Panc1 (cell line): Measurements from ENCODE around the gene STARD10. TPM values are rescaled to one million over a fixed set of nuclear protein-coding genes. Genes with fewer than 3 reads are reported as not detected.

Experiments used
- ATAC-seq: fragments of 200-7000 bp; cut with Tn5 transposase; 2 replicates; pipeline ENCODE4 v1.9.1; 2020; ENCODE audit warnings: mild to moderate bottlenecking, moderate library complexity
- BruUV-seq: library from RNA; stranded (reverse); fragments of 400-500 nt; replicated peaks from 2 replicates; lab custom pipeline; 2021; lab: Mats Ljungman, UMichigan
- CTCF ChIA-PET: fragments of 300-600 bp; sonication (Branson Sonifier 250); formaldehyde crosslinking; loops from one replicate; lab custom pipeline; 2022; ENCODE audit warnings: antibody characterized with exemption; lab: Charles Lee
- POLR2A ChIA-PET: fragments of 300-600 bp; sonication (Branson Sonifier 250); formaldehyde crosslinking; loops from one replicate; lab custom pipeline; 2022; ENCODE audit warnings: antibody characterized with exemption; lab: Charles Lee
- DNase-seq: peaks from one replicate; pipeline ENCODE4 v3.0.0-alpha.2; 2010; ENCODE audit warnings: low read depth, low spot score
- H3K27ac ChIP-seq: 2 replicates; pipeline ENCODE4 v1.5.1; 2011; ENCODE audit warnings: mild to moderate bottlenecking, low read length, inconsistent platforms
- H3K27me3 ChIP-seq: fragments of 200-500 bp; sonication (Bioruptor generic); 2 replicates; pipeline ENCODE4 v1.6.0; 2014; ENCODE audit warnings: low read length, inconsistent platforms; ENCODE audit not compliant: control insufficient read depth, insufficient read depth
- H3K36me3 ChIP-seq: fragments of 200-500 bp; sonication (Bioruptor generic); 2 replicates; pipeline ENCODE4 v1.5.1; 2014; ENCODE audit warnings: inconsistent platforms, mild to moderate bottlenecking, low read length, moderate library complexity; ENCODE audit not compliant: control insufficient read depth, insufficient read depth
- H3K4me1 ChIP-seq: 2 replicates; pipeline ENCODE4 v1.5.1; 2011; ENCODE audit warnings: inconsistent platforms, mild to moderate bottlenecking, low read length, moderate library complexity; ENCODE audit not compliant: control insufficient read depth, insufficient read depth
- H3K4me3 ChIP-seq, 2 experiments: 2 replicates each; pipeline ENCODE4 v1.5.1; 2011 to 2012; ENCODE audit warnings: low read depth in 2 of 2, low read length in 2 of 2, mild to moderate bottlenecking in 2 of 2, inconsistent platforms in 1 of 2, moderate library complexity in 1 of 2
- H3K9me3 ChIP-seq: fragments of 200-500 bp; sonication (Bioruptor generic); 2 replicates; pipeline ENCODE4 v1.5.1; 2014; ENCODE audit warnings: low read depth, mild to moderate bottlenecking, inconsistent platforms, low read length, moderate library complexity; ENCODE audit not compliant: control insufficient read depth, insufficient read depth
- CTCF ChIP-seq: fragments of 450-650 bp; IDR thresholded peaks from 2 replicates; pipeline ENCODE4 v1.5.1; 2017; ENCODE audit warnings: mild to moderate bottlenecking
- POLR2AphosphoS5 ChIP-seq: IDR thresholded peaks from 2 replicates; pipeline ENCODE4 v1.6.1; 2012; ENCODE audit warnings: mild to moderate bottlenecking, low read depth, low read length, moderate library complexity
- SIN3A ChIP-seq: IDR thresholded peaks from 2 replicates; pipeline ENCODE4 v1.6.1; 2012; ENCODE audit warnings: low read depth, mild to moderate bottlenecking, low read length, moderate library complexity, borderline replicate concordance; ENCODE audit not compliant: insufficient read depth
- TCF7L2 ChIP-seq: IDR thresholded peaks from 2 replicates; pipeline ENCODE4 v1.6.1; 2011; ENCODE audit warnings: mild to moderate bottlenecking, low read depth, low read length, inconsistent platforms
- in situ Hi-C: cut with HindIII; loops from 2 replicates; pipeline ENCODE4 v1.10.0; 2016; ENCODE audit warnings: low sequenced_read_pairs, low pct_unique_long_range_greater_than_20kb
- intact Hi-C: fragments of 100-400 bp; cut with micrococcal nuclease; formaldehyde crosslinking; loops from one replicate; pipeline ENCODE4 v1.10.0; 2022; ENCODE audit not compliant: unreplicated experiment
- total RNA-seq: library from RNA; stranded (reverse); gene quantifications from one replicate; pipeline ENCODE4 v1.2.1, GENCODE V29; 2021; ENCODE audit not compliant: unreplicated experiment
- TF ChIP-seq, protein P1 (sequence below), 2 experiments: IDR thresholded peaks; 2 replicates each; pipeline ENCODE4 v1.6.1; 2011 to 2012; ENCODE audit warnings: low read depth in 2 of 2, control low read depth in 1 of 2, low read length in 1 of 2, mild to moderate bottlenecking in 1 of 2, moderate library complexity in 1 of 2; ENCODE audit not compliant: insufficient read depth in 1 of 2

The STARD10 gene
- total RNA-seq, 1 experiment from 2014 or later = 32.1 TPM

GRCh38 chr11:72719551-72719950 lies 74.3 kb downstream of the STARD10 start:
- Histone ChIP-seq H3K4me3 (no peak overlapping the region), H3K36me3 (no peaks in the 10 kb centered on the region), H3K4me1 (peaks cover 19% of the 10 kb centered on the region), H3K27ac (no peak overlapping the region), H3K27me3 (no peaks in the 10 kb centered on the region), H3K9me3 (no peaks in the 10 kb centered on the region)
- in situ Hi-C loops = no loop called here
- POLR2A ChIA-PET = interaction anchor here (0.6 kb wide), 1 partner anchor 22 kb away, joined by 3 read pairs; no protein-coding TSS in a partner anchor
- no peak for TF ChIP-seq SIN3A
- TF ChIP-seq TCF7L2 = no peak
- no peak for TF ChIP-seq POLR2AphosphoS5
- TF ChIP-seq, protein P1, sequence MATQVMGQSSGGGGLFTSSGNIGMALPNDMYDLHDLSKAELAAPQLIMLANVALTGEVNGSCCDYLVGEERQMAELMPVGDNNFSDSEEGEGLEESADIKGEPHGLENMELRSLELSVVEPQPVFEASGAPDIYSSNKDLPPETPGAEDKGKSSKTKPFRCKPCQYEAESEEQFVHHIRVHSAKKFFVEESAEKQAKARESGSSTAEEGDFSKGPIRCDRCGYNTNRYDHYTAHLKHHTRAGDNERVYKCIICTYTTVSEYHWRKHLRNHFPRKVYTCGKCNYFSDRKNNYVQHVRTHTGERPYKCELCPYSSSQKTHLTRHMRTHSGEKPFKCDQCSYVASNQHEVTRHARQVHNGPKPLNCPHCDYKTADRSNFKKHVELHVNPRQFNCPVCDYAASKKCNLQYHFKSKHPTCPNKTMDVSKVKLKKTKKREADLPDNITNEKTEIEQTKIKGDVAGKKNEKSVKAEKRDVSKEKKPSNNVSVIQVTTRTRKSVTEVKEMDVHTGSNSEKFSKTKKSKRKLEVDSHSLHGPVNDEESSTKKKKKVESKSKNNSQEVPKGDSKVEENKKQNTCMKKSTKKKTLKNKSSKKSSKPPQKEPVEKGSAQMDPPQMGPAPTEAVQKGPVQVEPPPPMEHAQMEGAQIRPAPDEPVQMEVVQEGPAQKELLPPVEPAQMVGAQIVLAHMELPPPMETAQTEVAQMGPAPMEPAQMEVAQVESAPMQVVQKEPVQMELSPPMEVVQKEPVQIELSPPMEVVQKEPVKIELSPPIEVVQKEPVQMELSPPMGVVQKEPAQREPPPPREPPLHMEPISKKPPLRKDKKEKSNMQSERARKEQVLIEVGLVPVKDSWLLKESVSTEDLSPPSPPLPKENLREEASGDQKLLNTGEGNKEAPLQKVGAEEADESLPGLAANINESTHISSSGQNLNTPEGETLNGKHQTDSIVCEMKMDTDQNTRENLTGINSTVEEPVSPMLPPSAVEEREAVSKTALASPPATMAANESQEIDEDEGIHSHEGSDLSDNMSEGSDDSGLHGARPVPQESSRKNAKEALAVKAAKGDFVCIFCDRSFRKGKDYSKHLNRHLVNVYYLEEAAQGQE (IDR thresholded peaks at IDR 0.05; ENCODE audit: insufficient read depth in 1 of 2, low read depth in 2 of 2, low read length in 1 of 2) = no peak
- no peak for TF ChIP-seq CTCF
- ATAC-seq (no peak), DNase-seq (no peak)
- CTCF ChIA-PET = no interaction called here
- BruUV-seq = no TSS peak
- intact Hi-C loops = no loop called here

GRCh38 chr11:72719144-72719543 lies 74.7 kb downstream of the STARD10 start:
- H3K4me1 ChIP-seq = peaks cover 19% of the 10 kb centered on the region
- no peak overlapping the region for H3K4me3 ChIP-seq
- DNase-seq (no peak), ATAC-seq (no peak)
- CTCF ChIA-PET = no interaction called here
- no peak overlapping the region for H3K27ac ChIP-seq
- H3K36me3 ChIP-seq = no peaks in the 10 kb centered on the region
- no peaks in the 10 kb centered on the region for H3K27me3 ChIP-seq
- POLR2A ChIA-PET = interaction anchor here (0.6 kb wide), 1 partner anchor 23 kb away, joined by 3 read pairs; no protein-coding TSS in a partner anchor
- intact Hi-C loops (no loop called here), in situ Hi-C loops (no loop called here)
- no TSS peak for BruUV-seq
- TF ChIP-seq SIN3A (no peak), CTCF (no peak)
- no peaks in the 10 kb centered on the region for H3K9me3 ChIP-seq
